NCI-H1694 treated with DMSO at 0.1 percent for 48 hours (cell line): ENCODE measurements around the gene RGS6.

Source experiments
- DNase-seq: peaks from one replicate; lab custom pipeline; 2025; lab: John Stamatoyannopoulos, UW

Gene RGS6

GRCh38 chr14:72404106-72404774 lies 472.0 kb downstream of the RGS6 start:
- no peak for DNase-seq

- DNase-seq, result no peak
These were observed 472.8 kb downstream of the RGS6 start for GRCh38 chr14:72404998-72405397.

- DNase-seq, result no peak
These were observed 475.8 kb downstream of the RGS6 start for GRCh38 chr14:72408020-72408419.

- no peak for DNase-seq
These were observed 476.8 kb downstream of the RGS6 start for GRCh38 chr14:72409047-72409446.

- DNase-seq, result no peak
These were observed 484.0 kb downstream of the RGS6 start for GRCh38 chr14:72416081-72416849.

GRCh38 chr14:72416892-72417291 lies 484.7 kb downstream of the RGS6 start:
- DNase-seq, result peak; percentile 21

GRCh38 chr14:72418806-72419205 lies 486.6 kb downstream of the RGS6 start:
- no peak for DNase-seq

GRCh38 chr14:72419226-72419775 lies 487.1 kb downstream of the RGS6 start:
- no peak for DNase-seq

- DNase-seq, result peak; percentile 79
These were observed 488.7 kb downstream of the RGS6 start for GRCh38 chr14:72420749-72421474.

- no peak for DNase-seq
These were observed 491.7 kb downstream of the RGS6 start for GRCh38 chr14:72423957-72424356.

GRCh38 chr14:72430457-72430856 lies 498.2 kb downstream of the RGS6 start:
- no peak for DNase-seq

- no peak for DNase-seq
These were observed 500.5 kb downstream of the RGS6 start for GRCh38 chr14:72432748-72433147.

GRCh38 chr14:72433511-72433910 lies 501.3 kb downstream of the RGS6 start:
- no peak for DNase-seq

- no peak for DNase-seq
These were observed 502.6 kb downstream of the RGS6 start for GRCh38 chr14:72434856-72435255.

GRCh38 chr14:72439707-72440106 lies 507.5 kb downstream of the RGS6 start:
- DNase-seq, result no peak

- DNase-seq, result no peak
These were observed 511.0 kb downstream of the RGS6 start for GRCh38 chr14:72443256-72443655.

- DNase-seq, result no peak
These were observed 511.8 kb downstream of the RGS6 start for GRCh38 chr14:72443991-72444441.

- no peak for DNase-seq
These were observed 512.5 kb downstream of the RGS6 start for GRCh38 chr14:72444701-72445100.

GRCh38 chr14:72448212-72448611 lies 516.0 kb downstream of the RGS6 start:
- no peak for DNase-seq

- DNase-seq, result no peak
These were observed 518.3 kb downstream of the RGS6 start for GRCh38 chr14:72450473-72451044.

- no peak for DNase-seq
These were observed 519.1 kb downstream of the RGS6 start for GRCh38 chr14:72451054-72451972.
